ENCODE data around the gene HOXB4.

DNA sequence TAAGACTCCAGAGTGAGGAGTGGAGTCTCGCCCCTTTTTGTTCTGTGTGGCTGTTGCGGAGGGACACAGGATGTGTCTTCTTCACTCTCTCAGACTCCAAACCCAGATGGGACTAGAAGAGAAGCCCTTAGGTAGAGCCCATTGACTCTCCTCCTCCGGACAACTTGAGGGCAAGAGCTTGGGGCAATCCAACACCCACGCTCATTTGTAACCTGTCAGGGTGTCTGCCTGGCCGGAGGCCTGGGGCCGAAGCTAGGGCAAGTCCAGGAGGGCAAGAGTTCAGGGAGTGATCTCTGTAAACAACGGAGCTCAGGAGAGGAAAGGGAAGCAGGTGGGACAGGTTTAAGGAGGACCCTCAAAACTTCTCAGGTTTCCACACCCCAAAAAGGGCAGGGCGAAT, 45.9 kb downstream of the HOXB4 start:
- TF ChIP-seq, protein P1, sequence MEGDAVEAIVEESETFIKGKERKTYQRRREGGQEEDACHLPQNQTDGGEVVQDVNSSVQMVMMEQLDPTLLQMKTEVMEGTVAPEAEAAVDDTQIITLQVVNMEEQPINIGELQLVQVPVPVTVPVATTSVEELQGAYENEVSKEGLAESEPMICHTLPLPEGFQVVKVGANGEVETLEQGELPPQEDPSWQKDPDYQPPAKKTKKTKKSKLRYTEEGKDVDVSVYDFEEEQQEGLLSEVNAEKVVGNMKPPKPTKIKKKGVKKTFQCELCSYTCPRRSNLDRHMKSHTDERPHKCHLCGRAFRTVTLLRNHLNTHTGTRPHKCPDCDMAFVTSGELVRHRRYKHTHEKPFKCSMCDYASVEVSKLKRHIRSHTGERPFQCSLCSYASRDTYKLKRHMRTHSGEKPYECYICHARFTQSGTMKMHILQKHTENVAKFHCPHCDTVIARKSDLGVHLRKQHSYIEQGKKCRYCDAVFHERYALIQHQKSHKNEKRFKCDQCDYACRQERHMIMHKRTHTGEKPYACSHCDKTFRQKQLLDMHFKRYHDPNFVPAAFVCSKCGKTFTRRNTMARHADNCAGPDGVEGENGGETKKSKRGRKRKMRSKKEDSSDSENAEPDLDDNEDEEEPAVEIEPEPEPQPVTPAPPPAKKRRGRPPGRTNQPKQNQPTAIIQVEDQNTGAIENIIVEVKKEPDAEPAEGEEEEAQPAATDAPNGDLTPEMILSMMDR (IDR thresholded peaks at IDR 0.05): no peak
- no peak for TF ChIP-seq POLR2A (IDR thresholded peaks at IDR 0.05)

Measured in adrenal gland (tissue), 5 donors.